H1 (cell line): ENCODE data around the gene TIA1. TPM values are rescaled to one million over a fixed set of nuclear protein-coding genes. Genes with fewer than 3 reads are reported as not detected.

ENCODE experiments used
- CTCF ChIA-PET: fragments of 300-600 bp; sonication (Branson Sonifier 250); formaldehyde crosslinking; loops from one replicate; lab custom pipeline; 2021; ENCODE audit not compliant: partially characterized antibody; lab: Charles Lee
- POLR2A ChIA-PET: fragments of 300-600 bp; sonication (Branson Sonifier 250); formaldehyde crosslinking; loops from one replicate; lab custom pipeline; 2021; ENCODE audit warnings: inconsistent platforms; ENCODE audit not compliant: partially characterized antibody; lab: Charles Lee
- DNase-seq, 2 experiments: peaks; one replicate each; pipeline versions ENCODE4 v3.0.0 to v3.0.0-alpha.2; 2010 to 2022; ENCODE audit warnings: low spot score in 2 of 2, low read depth in 1 of 2, mixed read lengths in 1 of 2
- FAIRE-seq: peaks from 2 replicates; lab custom pipeline; 2011; peaks lifted over from hg19 to GRCh38; lab: Jason Lieb, UNC
- H2AFZ ChIP-seq: 2 replicates; pipeline ENCODE4 v1.8.1; 2012; ENCODE audit warnings: low read length, inconsistent platforms
- H2AK5ac ChIP-seq: 2 replicates; pipeline ENCODE4 v1.6.1; 2013; ENCODE audit warnings: low read depth, low read length
- H2BK120ac ChIP-seq: replicated peaks from 2 replicates; pipeline ENCODE3; 2013; ENCODE audit warnings: low read depth, low read length, inconsistent platforms
- H2BK12ac ChIP-seq: 2 replicates; pipeline ENCODE4 v1.6.1; 2013; ENCODE audit warnings: low read depth, low read length
- H2BK15ac ChIP-seq: 2 replicates; pipeline ENCODE4 v1.6.1; 2013; ENCODE audit warnings: low read length
- H2BK20ac ChIP-seq: 2 replicates; pipeline ENCODE4 v1.6.1; 2013; ENCODE audit warnings: low read length
- H2BK5ac ChIP-seq: 2 replicates; pipeline ENCODE4 v1.6.1; 2013; ENCODE audit warnings: low read depth, low read length
- H3K14ac ChIP-seq: 2 replicates; pipeline ENCODE4 v1.6.1; 2013; ENCODE audit warnings: inconsistent platforms; ENCODE audit not compliant: insufficient read length
- H3K18ac ChIP-seq: 2 replicates; pipeline ENCODE4 v1.6.1; 2013; ENCODE audit warnings: low read length; ENCODE audit errors: extremely low read depth
- H3K23ac ChIP-seq: 2 replicates; pipeline ENCODE4 v1.6.1; 2013; ENCODE audit warnings: inconsistent platforms; ENCODE audit not compliant: insufficient read length
- H3K23me2 ChIP-seq: 2 replicates; pipeline ENCODE4 v1.6.1; 2013; ENCODE audit warnings: low read depth, low read length
- H3K27ac ChIP-seq: 2 replicates; pipeline ENCODE4 v1.6.1; 2011; ENCODE audit warnings: low read depth, low read length, inconsistent platforms
- H3K27me3 ChIP-seq, 4 experiments: replicated peaks in 1 of 4; 1 replicate in 1 of 4; 2 replicates in 3 of 4; pipeline versions ENCODE4 v1.6.1 to v1.8.1; 2011 to 2013; ENCODE audit warnings: low read length in 3 of 4, mild to moderate bottlenecking in 3 of 4, inconsistent platforms in 2 of 4, mixed read lengths in 2 of 4, moderate library complexity in 1 of 4; ENCODE audit not compliant: control insufficient read depth in 3 of 4, insufficient read depth in 3 of 4; ENCODE audit errors: extremely low read depth in 1 of 4
- H3K36me3 ChIP-seq, 4 experiments: 2 replicates each; pipeline versions ENCODE4 v1.6.1 to v1.8.1; 2011 to 2013; ENCODE audit warnings: mild to moderate bottlenecking in 4 of 4, low read length in 3 of 4, moderate library complexity in 2 of 4, control low read depth in 1 of 4, inconsistent platforms in 1 of 4; ENCODE audit not compliant: insufficient read depth in 4 of 4, control insufficient read depth in 2 of 4
- H3K4ac ChIP-seq: replicated peaks from 2 replicates; pipeline ENCODE3; 2013; ENCODE audit warnings: low read length, low read depth, mixed read lengths, inconsistent platforms; ENCODE audit not compliant: insufficient read length
- H3K4me1 ChIP-seq, 4 experiments: replicated peaks in 1 of 4; 1 replicate in 1 of 4; 2 replicates in 3 of 4; pipeline versions ENCODE4 v1.6.1 to v1.8.1; 2011 to 2013; ENCODE audit warnings: low read length in 3 of 4, inconsistent platforms in 2 of 4, mixed read lengths in 1 of 4; ENCODE audit not compliant: insufficient read depth in 4 of 4, control insufficient read depth in 3 of 4
- H3K4me2 ChIP-seq, 2 experiments: 2 replicates each; pipeline versions ENCODE4 v1.6.1 to v1.8.1; 2011 to 2013; ENCODE audit warnings: low read depth in 2 of 2, low read length in 2 of 2, control low read depth in 1 of 2, inconsistent platforms in 1 of 2, mild to moderate bottlenecking in 1 of 2; ENCODE audit not compliant: insufficient read depth in 1 of 2
- H3K4me3 ChIP-seq, 4 experiments: fragments of 200-600, 300-600 bp in 1 of 4; sonication (generic), shearing (Covaris generic), sonication (Bioruptor Twin) in 1 of 4; 2 replicates each; pipeline versions ENCODE4 v1.5.1 to v1.8.1; 2011 to 2016; ENCODE audit warnings: low read length in 4 of 4, low read depth in 3 of 4, control low read depth in 2 of 4, inconsistent platforms in 2 of 4, mild to moderate bottlenecking in 2 of 4, mixed read lengths in 1 of 4, moderate library complexity in 1 of 4; ENCODE audit not compliant: insufficient read depth in 2 of 4; ENCODE audit errors: extremely low read depth in 1 of 4
- H3K56ac ChIP-seq: replicated peaks from 2 replicates; pipeline ENCODE3; 2013; ENCODE audit warnings: low read depth, mild to moderate bottlenecking, mixed read lengths, low read length, inconsistent platforms; ENCODE audit not compliant: insufficient read length
- H3K79me1 ChIP-seq: 2 replicates; pipeline ENCODE4 v1.6.1; 2013; ENCODE audit warnings: low read depth, low read length, control low read depth
- H3K79me2 ChIP-seq, 2 experiments: 2 replicates each; pipeline versions ENCODE4 v1.6.1 to v1.8.1; 2012 to 2013; ENCODE audit warnings: low read length in 2 of 2, mild to moderate bottlenecking in 2 of 2, inconsistent platforms in 1 of 2; ENCODE audit not compliant: insufficient read depth in 2 of 2, control insufficient read depth in 1 of 2
- H3K9ac ChIP-seq, 4 experiments: replicated peaks in 1 of 4; 1 replicate in 1 of 4; 2 replicates in 3 of 4; pipeline versions ENCODE4 v1.6.1 to v1.8.1; 2011 to 2013; ENCODE audit warnings: low read depth in 3 of 4, low read length in 3 of 4, control low read depth in 2 of 4, mild to moderate bottlenecking in 2 of 4, moderate library complexity in 2 of 4, inconsistent platforms in 1 of 4; ENCODE audit errors: extremely low read depth in 1 of 4
- H3K9me3 ChIP-seq, 2 experiments: 2 replicates each; pipeline versions ENCODE4 v1.6.1 to v1.8.1; 2012 to 2013; ENCODE audit warnings: mild to moderate bottlenecking in 2 of 2, moderate library complexity in 2 of 2, control low read depth in 1 of 2, inconsistent platforms in 1 of 2, low read depth in 1 of 2, low read length in 1 of 2, mixed read lengths in 1 of 2; ENCODE audit not compliant: insufficient read depth in 2 of 2
- H4K20me1 ChIP-seq, 2 experiments: replicated peaks in 1 of 2; 2 replicates each; pipeline versions ENCODE3 to v1.8.1; 2011 to 2013; ENCODE audit warnings: inconsistent platforms in 2 of 2, low read length in 2 of 2, mild to moderate bottlenecking in 1 of 2; ENCODE audit not compliant: insufficient read depth in 2 of 2, control insufficient read depth in 1 of 2
- H4K5ac ChIP-seq: 2 replicates; pipeline ENCODE4 v1.6.1; 2013; ENCODE audit warnings: low read length, low read depth, mixed read lengths, inconsistent platforms; ENCODE audit not compliant: insufficient read length
- H4K8ac ChIP-seq: 2 replicates; pipeline ENCODE4 v1.8.0; 2013; ENCODE audit warnings: mild to moderate bottlenecking, moderate library complexity, low read length, inconsistent platforms; ENCODE audit not compliant: insufficient read depth; ENCODE audit errors: extremely low read depth
- H4K91ac ChIP-seq: replicated peaks from 2 replicates; pipeline ENCODE3; 2013; ENCODE audit warnings: low read length, mixed read lengths, inconsistent platforms; ENCODE audit not compliant: insufficient read length
- USF2 ChIP-seq: IDR thresholded peaks from 2 replicates; pipeline ENCODE4 v1.6.1; 2011; ENCODE audit warnings: low read length, improper control_type of control experiment
- WGBS, 2 experiments: shearing (Covaris generic) in 1 of 2; methylation state at CpG; one replicate each; pipeline versions ENCODE4 v1.1.6 to v1.1.7; 2013 to 2015; ENCODE audit warnings: low lambda C conversion rate in 2 of 2, mixed read lengths in 2 of 2, inconsistent platforms in 1 of 2, low coverage in 1 of 2, missing lambda C conversion rate in 1 of 2; ENCODE audit not compliant: insufficient replicate concordance in 2 of 2, insufficient coverage in 1 of 2, insufficient read length in 1 of 2; ENCODE audit errors: extremely low coverage in 1 of 2, missing lambda C conversion rate in 1 of 2; 5-methylcytosine and 5-hydroxymethylcytosine counted together
- polyA plus RNA-seq, 7 experiments: library from polyadenylated mRNA; depleted of rRNA in 3 of 7; stranded (reverse) in 5 of 7; unstranded in 2 of 7; fragments of >200 nt in 5 of 7; fragments of 200-250 nt in 2 of 7; gene quantifications; 1 replicate in 5 of 7; 2 replicates in 1 of 7; 4 replicates in 1 of 7; pipeline versions ENCODE4 v1.2.1 to v1.2.3, GENCODE V29; 2011 to 2013; ENCODE audit warnings: missing spikeins in 2 of 7, mixed read lengths in 2 of 7
- total RNA-seq: library from RNA; stranded (reverse); fragmentation: NEBNext Ultra II Directional; extraction: Animal tissue kit (Norgen Biotek cat#: 25700); gene quantifications from 2 replicates; pipeline ENCODE4 v1.2.1, GENCODE V29; 2021

The TIA1 gene
- total and polyA plus RNA-seq, 2 of the 8 experiments (the other 6 are each of a cell fraction or from before 2014, with no cell fraction given), result 58.6 to 181 TPM

- no peak overlapping the region for H2BK120ac ChIP-seq
- no peak overlapping the region for H3K4me2 ChIP-seq
- no peak overlapping the region for H3K14ac ChIP-seq
- H3K56ac ChIP-seq, result no peak overlapping the region
- no peak overlapping the region for H2AK5ac ChIP-seq
- H4K91ac ChIP-seq, result no peak overlapping the region
- H3K9me3 ChIP-seq, result no peaks in the 10 kb centered on the region
- ChIA-PET CTCF (no interaction called here), POLR2A (interaction anchor here (0.7 to 4.3 kb wide), 6 partner anchors 9 to 61 kb away, joined by 3 to 28 read pairs (median 8); partner anchors contain the start of gene SNRPG)
- H2BK20ac ChIP-seq, result no peak overlapping the region
- H3K4me1 ChIP-seq, result no peaks in the 10 kb centered on the region
- peaks cover 6 to 7% of the 10 kb centered on the region in 2 experiments for H4K20me1 ChIP-seq
- H4K8ac ChIP-seq, result no peak overlapping the region
- H3K27me3 ChIP-seq, result no peaks in the 10 kb centered on the region
- H3K18ac ChIP-seq, result no peak overlapping the region
- H2BK5ac ChIP-seq, result no peak overlapping the region
- no peak overlapping the region for H2BK15ac ChIP-seq
- FAIRE-seq (no peak), DNase-seq (no peak)
- no peak overlapping the region for H3K4me3 ChIP-seq
- H4K5ac ChIP-seq, result no peak overlapping the region
- H3K23ac ChIP-seq, result no peak overlapping the region
- WGBS, 2 experiments, result 95% methylated on average over 2 of the region's 2 CpGs; no CpG with 5 or more reads in 1 of the 2 experiments
- no peak overlapping the region for H3K27ac ChIP-seq
- H2BK12ac ChIP-seq, result no peak overlapping the region
- H3K23me2 ChIP-seq, result no peaks in the 10 kb centered on the region
- H3K79me1 ChIP-seq, result no peaks in the 10 kb centered on the region; the same call in 1 of the 2 replicates
- peaks cover 9 to 62% (median 38%) of the 10 kb centered on the region in 4 experiments for H3K36me3 ChIP-seq
- peaks cover 0 to 16% of the 10 kb centered on the region in 2 experiments; a peak in 2 of 4 replicates for H3K79me2 ChIP-seq
- H3K9ac ChIP-seq, result no peak overlapping the region
- H3K4ac ChIP-seq, result no peak overlapping the region
- H2AFZ ChIP-seq, result no peak overlapping the region
- no peak for TF ChIP-seq USF2
Observed at GRCh38 chr2:70280242-70280798, 31.9 kb upstream of the TIA1 start.
